Thymus (tissue), 11 donors: ENCODE data around the gene GLDC. TPM values are rescaled to one million over a fixed set of nuclear protein-coding genes. Genes with fewer than 3 reads are reported as not detected.
"Not testable (repeated sequence)": the region's sequence is repeated elsewhere in the genome, so short reads cannot be mapped to it uniquely, and the experiment has no call there.

Experiments
- DNase-seq, 9 donors: peaks; one replicate each; pipeline ENCODE4 v3.0.0-alpha.2; 2013; ENCODE audit warnings: low spot score in 9 of 9, low read depth in 6 of 9, missing footprints in 1 of 9
- H3K27ac ChIP-seq, 2 donors: one replicate each; pipeline ENCODE4 v1.5.1; 2013; ENCODE audit warnings: control low read depth in 1 of 2, low read depth in 1 of 2, low read length in 1 of 2, mild to moderate bottlenecking in 1 of 2, moderate library complexity in 1 of 2
- H3K27me3 ChIP-seq, 2 donors: one replicate each; pipeline ENCODE4 v1.5.1; 2013; ENCODE audit warnings: low read length in 1 of 2; ENCODE audit not compliant: control insufficient read depth in 2 of 2, insufficient read depth in 1 of 2
- H3K36me3 ChIP-seq, 2 donors: one replicate each; pipeline ENCODE4 v1.5.1; 2013; ENCODE audit warnings: low read length in 1 of 2, mild to moderate bottlenecking in 1 of 2, moderate library complexity in 1 of 2; ENCODE audit not compliant: control insufficient read depth in 2 of 2, insufficient read depth in 2 of 2
- H3K4me1 ChIP-seq, 2 donors: one replicate each; pipeline ENCODE4 v1.5.1; 2013; ENCODE audit warnings: low read length in 2 of 2; ENCODE audit not compliant: control insufficient read depth in 2 of 2, insufficient read depth in 2 of 2
- H3K4me3 ChIP-seq, 2 donors: one replicate each; pipeline ENCODE4 v1.5.1; 2013; ENCODE audit warnings: low read length in 2 of 2, control low read depth in 1 of 2, mild to moderate bottlenecking in 1 of 2
- H3K9me3 ChIP-seq, 2 donors: one replicate each; pipeline ENCODE4 v1.5.1; 2013; ENCODE audit warnings: low read length in 1 of 2, mild to moderate bottlenecking in 1 of 2; ENCODE audit not compliant: control insufficient read depth in 2 of 2, insufficient read depth in 1 of 2
- WGBS: extraction: QIAGEN DNeasy Blood & Tissue Kit; methylation state at CpG from one replicate; pipeline ENCODE4 v1.1.7; 2013; 5-methylcytosine and 5-hydroxymethylcytosine counted together
- polyA plus RNA-seq: library from polyadenylated mRNA; stranded (reverse); fragments of 200-250 nt; gene quantifications from one replicate; pipeline ENCODE4 v1.2.3, GENCODE V29; 2013
- total RNA-seq: library from RNA; stranded (reverse); fragments of 120-200 nt; gene quantifications from one replicate; pipeline ENCODE4 v1.2.4, GENCODE V29; 2013
- donor health status: healthy.

Gene GLDC
- total and polyA plus RNA-seq, 2 donors = 0.71 to 2.2 TPM

GRCh38 chr9:6552498-6553121 lies 92.9 kb downstream of the GLDC start:
- DNase-seq = no peak
- no peaks in the 10 kb centered on the region for H3K27me3 ChIP-seq
- no peaks in the 10 kb centered on the region for H3K36me3 ChIP-seq
- no peaks in the 10 kb centered on the region for H3K9me3 ChIP-seq
- no peak overlapping the region for H3K27ac ChIP-seq
- no peak overlapping the region for H3K4me3 ChIP-seq
- 96% methylated on average over 7 of the region's 7 CpGs for WGBS
- no peaks in the 10 kb centered on the region for H3K4me1 ChIP-seq

GRCh38 chr9:6552033-6552432 lies 93.5 kb downstream of the GLDC start:
- WGBS = 85% methylated on average over 3 of the region's 3 CpGs
- H3K4me3 ChIP-seq = no peak overlapping the region
- DNase-seq = no peak
- H3K9me3 ChIP-seq = no peaks in the 10 kb centered on the region
- no peaks in the 10 kb centered on the region for H3K27me3 ChIP-seq
- H3K4me1 ChIP-seq = no peaks in the 10 kb centered on the region
- no peak overlapping the region for H3K27ac ChIP-seq
- no peaks in the 10 kb centered on the region for H3K36me3 ChIP-seq

DNA sequence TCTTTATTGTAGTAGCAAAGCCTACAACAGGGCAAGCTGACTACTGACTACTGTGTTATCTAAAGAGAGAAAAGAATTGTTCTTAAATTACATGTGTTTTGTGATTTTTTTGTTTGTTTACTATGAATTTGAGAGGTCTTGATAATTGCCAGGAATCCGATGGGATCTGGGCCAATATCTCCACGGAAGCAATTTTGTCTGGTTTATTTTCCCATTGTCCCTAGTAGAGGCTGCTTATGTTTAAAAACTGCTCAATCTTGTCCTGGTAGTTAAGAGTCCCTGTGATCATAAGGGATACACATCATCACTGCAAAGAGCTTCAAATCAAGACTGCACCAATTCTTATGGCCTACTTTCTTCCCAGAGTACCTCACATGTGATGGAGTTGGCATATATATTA lies 94.4 kb downstream of the GLDC start:
- H3K27me3 ChIP-seq = no peaks in the 10 kb centered on the region
- H3K27ac ChIP-seq = no peak overlapping the region
- H3K4me3 ChIP-seq = no peak overlapping the region
- no peaks in the 10 kb centered on the region for H3K9me3 ChIP-seq
- WGBS = 96% methylated on average over 2 of the region's 2 CpGs
- no peaks in the 10 kb centered on the region for H3K36me3 ChIP-seq
- no peak for DNase-seq
- no peaks in the 10 kb centered on the region for H3K4me1 ChIP-seq

GRCh38 chr9:6549106-6549800 lies 96.3 kb downstream of the GLDC start:
- no peaks in the 10 kb centered on the region for H3K9me3 ChIP-seq
- no peak for DNase-seq
- 89% methylated on average over 8 of the region's 8 CpGs for WGBS

GRCh38 chr9:6545017-6545691 lies 100.4 kb downstream of the GLDC start:
- Histone ChIP-seq H3K4me3 (no peak overlapping the region), H3K27me3 (no peaks in the 10 kb centered on the region), H3K27ac (no peak overlapping the region), H3K9me3 (no peaks in the 10 kb centered on the region), H3K36me3 (no peaks in the 10 kb centered on the region), H3K4me1 (no peaks in the 10 kb centered on the region)
- no peak for DNase-seq
- 94% methylated on average over 8 of the region's 8 CpGs for WGBS

More at GRCh38 chr9:6549106-6549800, 96.3 kb downstream of the GLDC start:
- Histone ChIP-seq H3K4me3 (no peak overlapping the region), H3K27ac (no peak overlapping the region), H3K27me3 (no peaks in the 10 kb centered on the region), H3K36me3 (no peaks in the 10 kb centered on the region), H3K4me1 (no peaks in the 10 kb centered on the region)

- Histone ChIP-seq H3K27ac (no peak overlapping the region), H3K9me3 (no peaks in the 10 kb centered on the region), H3K4me1 (no peaks in the 10 kb centered on the region), H3K36me3 (no peaks in the 10 kb centered on the region), H3K4me3 (no peak overlapping the region), H3K27me3 (no peaks in the 10 kb centered on the region)
- 85% methylated on average over 6 of the region's 6 CpGs for WGBS
- no peak for DNase-seq
Measured at GRCh38 chr9:6543204-6543603, 102.3 kb downstream of the GLDC start.

DNA sequence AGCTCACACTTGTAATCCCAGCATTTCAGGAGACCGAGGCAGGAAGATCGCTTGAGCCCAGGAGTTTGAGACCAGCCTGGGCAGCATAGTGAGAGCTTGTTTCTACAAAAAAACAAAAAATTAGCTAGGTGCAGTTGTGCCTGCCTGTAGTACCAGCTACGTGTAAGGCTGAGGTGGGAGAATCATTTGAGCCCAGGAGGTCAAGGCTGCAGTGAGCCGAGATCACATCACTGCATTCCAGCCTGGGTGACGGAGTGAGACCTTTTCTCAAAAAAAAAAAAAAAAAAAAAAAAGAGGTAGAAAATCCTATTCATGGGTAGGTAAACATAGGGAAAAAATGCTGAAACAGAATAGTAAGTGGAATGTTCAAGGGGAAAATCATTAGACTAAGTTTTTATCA lies 102.9 kb downstream of the GLDC start:
- H3K4me3 ChIP-seq, DNase-seq, H3K27me3 ChIP-seq, H3K9me3 ChIP-seq, H3K36me3 ChIP-seq, H3K4me1 ChIP-seq, H3K27ac ChIP-seq: not testable (repeated sequence)
- WGBS = 96% methylated on average over 5 of the region's 5 CpGs

DNA sequence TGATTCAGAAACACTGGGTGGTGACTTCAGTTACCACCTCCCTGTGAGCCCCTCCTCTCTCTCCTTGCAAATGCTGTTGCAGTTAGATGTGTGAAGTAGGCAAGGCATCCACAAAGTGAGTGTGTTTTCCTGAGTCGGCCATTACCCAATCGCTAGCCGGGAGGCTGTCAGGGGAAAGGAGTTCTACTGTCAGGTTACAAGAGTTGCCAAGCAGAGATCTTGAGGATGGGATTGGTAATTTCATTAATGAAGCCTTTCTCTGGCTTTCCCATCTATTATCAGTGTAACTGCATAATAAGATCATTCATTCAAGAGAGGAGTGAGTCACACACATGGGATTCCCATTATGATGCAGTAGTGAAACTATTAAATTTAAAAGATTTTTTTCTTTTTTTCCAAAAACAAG lies 106.9 kb downstream of the GLDC start:
- Histone ChIP-seq H3K36me3 (no peaks in the 10 kb centered on the region), H3K27ac (no peak overlapping the region), H3K27me3 (no peaks in the 10 kb centered on the region), H3K4me1 (no peaks in the 10 kb centered on the region), H3K4me3 (no peak overlapping the region), H3K9me3 (no peaks in the 10 kb centered on the region)
- 87% methylated on average over 3 of the region's 3 CpGs for WGBS
- no peak for DNase-seq

DNA sequence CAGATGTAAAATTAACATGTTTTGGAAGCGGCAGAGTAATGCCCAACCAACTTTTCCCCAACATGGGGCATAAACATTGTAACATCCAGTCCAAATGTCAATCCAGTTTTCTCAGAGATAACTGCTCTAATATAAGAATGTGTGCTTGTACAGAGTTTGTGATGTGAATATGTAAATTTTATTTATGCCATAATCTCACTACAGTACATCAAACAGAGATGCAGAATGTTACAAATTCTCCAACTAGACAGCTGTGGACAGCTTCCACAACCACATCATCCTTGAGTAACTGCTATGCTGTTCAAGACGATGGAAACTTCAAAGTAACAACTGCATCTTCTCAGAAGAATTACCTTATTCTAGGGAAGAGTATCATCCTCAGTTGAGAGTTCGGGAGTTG lies 109.9 kb downstream of the GLDC start:
- Histone ChIP-seq H3K27me3 (no peaks in the 10 kb centered on the region), H3K9me3 (no peaks in the 10 kb centered on the region), H3K4me1 (no peaks in the 10 kb centered on the region), H3K27ac (no peak overlapping the region), H3K36me3 (no peaks in the 10 kb centered on the region), H3K4me3 (no peak overlapping the region)
- no peak for DNase-seq
- 96% methylated on average over 3 of the region's 3 CpGs for WGBS
